GM12891 (cell line): Measurements from ENCODE around the gene PDGFD.

ENCODE experiments used
- POLR2A ChIP-seq: IDR thresholded peaks from 2 replicates; pipeline ENCODE4 v1.6.1; 2011; ENCODE audit warnings: low read depth, low read length, control low read depth
- POLR2AphosphoS5 ChIP-seq: IDR thresholded peaks from 2 replicates; pipeline ENCODE4 v1.6.1; 2011; ENCODE audit warnings: low read depth, low read length, control low read depth
- POU2F2 ChIP-seq: IDR thresholded peaks from 2 replicates; pipeline ENCODE4 v1.6.1; 2011; ENCODE audit warnings: low read depth, mild to moderate bottlenecking, control low read depth, low read length, moderate library complexity
- SPI1 ChIP-seq: IDR thresholded peaks from 2 replicates; pipeline ENCODE4 v1.6.1; 2011; ENCODE audit warnings: low read depth, low read length, control low read depth
- TAF1 ChIP-seq: IDR thresholded peaks from 2 replicates; pipeline ENCODE4 v1.6.1; 2011; ENCODE audit warnings: low read depth, low read length, control low read depth

DNA sequence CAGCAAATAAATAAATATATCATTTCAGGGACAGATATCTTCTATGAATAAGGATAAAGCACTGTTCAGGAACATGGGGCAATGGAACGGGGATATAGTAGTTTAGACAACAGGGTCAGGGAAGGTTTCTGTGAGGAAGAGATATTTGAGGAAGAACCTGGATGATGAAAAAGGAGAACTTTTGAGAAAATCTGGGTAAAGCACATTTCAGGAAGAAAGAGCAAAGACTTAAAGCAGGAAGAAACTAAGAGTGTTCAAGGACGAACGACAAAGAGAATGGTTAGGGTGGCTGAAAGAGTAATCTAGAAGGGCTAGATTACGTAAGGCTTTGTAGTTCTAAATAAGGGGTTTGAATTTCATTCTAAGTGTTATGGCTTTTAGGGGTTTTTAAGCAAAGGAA is 114.8 kb downstream of the PDGFD start:
- no peak for TF ChIP-seq POLR2A
- TF ChIP-seq POLR2AphosphoS5 = no peak
- TF ChIP-seq TAF1 = no peak
- TF ChIP-seq SPI1 = no peak
- no peak for TF ChIP-seq POU2F2
